HG03108 (cell line): Measurements from ENCODE around the gene TGM6.

Source experiments
- ATAC-seq: cut with Tn5 transposase; IDR thresholded peaks from one replicate; pipeline ENCODE4 v1.9.1; 2021; ENCODE audit warnings: moderate library complexity; ENCODE audit not compliant: unreplicated experiment

The TGM6 gene

GRCh38 chr20:2380601-2381000, at the start of gene TGM6:
Gene TGM6, plus strand, starts transcription at chr20:2380901. Its CDS starts 68 bp downstream, at chr20:2380969.
- no peak for ATAC-seq

- no peak for ATAC-seq
Measured at GRCh38 chr20:2331106-2331505, 49.6 kb upstream of the TGM6 start.

DNA sequence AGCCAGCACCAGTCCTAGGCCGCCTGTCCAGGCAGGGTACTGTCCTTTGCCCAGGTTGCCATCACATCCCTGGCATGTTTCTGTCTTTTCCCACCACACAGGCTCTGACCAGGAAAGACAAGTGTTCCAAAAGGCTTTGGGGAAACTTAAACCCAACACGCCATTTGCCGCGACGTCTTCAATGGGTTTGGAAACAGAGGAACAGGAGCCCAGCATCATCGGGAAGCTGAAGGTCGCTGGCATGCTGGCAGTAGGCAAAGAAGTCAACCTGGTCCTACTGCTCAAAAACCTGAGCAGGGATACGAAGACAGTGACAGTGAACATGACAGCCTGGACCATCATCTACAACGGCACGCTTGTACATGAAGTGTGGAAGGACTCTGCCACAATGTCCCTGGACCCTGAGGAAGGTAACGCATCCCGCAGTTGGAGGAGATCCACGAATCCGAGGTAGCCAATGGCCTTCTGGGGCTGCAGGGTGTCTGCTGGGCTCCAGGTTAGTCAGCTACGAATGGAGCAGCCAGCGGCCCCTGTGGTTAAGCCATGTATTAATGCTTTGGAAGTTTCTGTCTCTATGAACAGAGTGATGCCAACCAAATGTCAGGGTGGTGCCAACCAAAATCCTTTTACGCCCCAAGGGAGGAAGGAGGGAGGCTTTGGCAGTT, 48.7 kb upstream of the TGM6 start:
- ATAC-seq: no peak

- no peak for ATAC-seq
Measured at GRCh38 chr20:2332711-2333110, 48.0 kb upstream of the TGM6 start.

DNA sequence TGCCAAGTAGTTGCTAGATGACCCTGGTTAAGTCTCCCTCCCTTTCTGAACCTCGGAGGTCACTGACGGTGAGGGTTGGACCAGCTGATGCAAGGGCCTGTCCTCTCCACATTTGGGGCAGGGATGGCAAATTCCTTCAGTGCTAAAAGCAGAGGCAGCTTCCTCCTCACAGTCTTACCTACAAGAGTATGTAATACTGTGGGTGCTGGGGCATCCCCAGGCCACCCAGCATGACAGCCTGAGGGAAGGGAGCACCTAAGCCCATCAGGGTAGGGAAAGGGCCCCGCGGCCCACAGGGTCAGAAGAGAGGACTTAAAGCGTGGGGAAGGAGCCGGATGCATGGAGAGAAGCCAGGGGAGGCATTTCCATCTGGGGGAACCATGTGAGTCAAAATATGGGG, 46.9 kb upstream of the TGM6 start:
- no peak for ATAC-seq

DNA sequence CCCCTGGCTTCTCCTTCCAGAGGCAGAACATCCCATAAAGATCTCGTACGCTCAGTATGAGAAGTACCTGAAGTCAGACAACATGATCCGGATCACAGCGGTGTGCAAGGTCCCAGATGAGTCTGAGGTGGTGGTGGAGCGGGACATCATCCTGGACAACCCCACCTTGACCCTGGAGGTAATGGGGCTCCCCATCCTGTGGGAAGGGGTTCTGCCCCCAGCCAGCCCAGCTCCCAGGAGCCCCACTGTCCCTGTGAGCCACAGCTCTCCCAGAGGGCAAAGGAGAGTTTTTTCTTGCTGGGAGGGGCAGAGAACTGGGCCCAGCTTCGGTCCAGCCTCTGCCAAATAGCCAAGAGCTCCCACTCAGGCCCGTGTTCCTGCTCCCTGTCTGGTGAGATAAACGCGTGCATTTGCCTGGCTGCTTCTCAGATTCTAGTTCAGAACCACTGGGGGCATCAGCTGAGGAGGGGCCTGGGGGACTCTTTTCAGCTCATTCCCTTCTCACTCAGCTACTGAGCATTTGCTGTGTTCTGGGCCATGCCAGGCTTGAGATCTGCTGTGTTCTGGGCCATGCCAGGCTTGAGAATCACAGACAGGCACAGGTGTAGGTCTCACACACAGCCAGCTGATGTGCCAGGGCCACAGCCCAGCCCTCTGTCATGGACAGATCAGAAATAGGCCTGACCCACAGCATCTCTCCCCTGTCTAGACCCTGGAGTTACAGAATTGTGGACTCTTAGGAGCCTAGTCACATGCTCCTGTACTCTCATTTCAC, 45.4 kb upstream of the TGM6 start:
- no peak for ATAC-seq

DNA sequence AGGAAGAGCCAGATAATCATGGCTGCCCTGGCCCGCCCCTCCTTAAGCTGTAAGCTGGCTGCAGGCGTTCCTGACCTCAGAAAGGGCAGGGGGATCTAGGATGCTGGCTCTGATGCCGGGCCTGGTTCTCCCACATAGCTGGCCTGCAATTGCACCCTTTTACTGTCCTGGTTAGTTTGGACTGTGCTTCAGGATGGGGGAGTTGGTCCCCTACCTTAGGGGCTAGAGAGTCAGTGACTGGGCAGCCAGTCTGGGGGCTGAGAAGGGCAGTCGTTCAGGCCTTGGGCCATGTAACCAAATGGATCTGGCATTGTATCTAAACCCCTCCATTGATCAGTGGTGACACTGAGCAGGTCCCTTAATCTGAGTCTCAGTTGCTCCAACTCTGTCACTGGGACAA, 44.2 kb upstream of the TGM6 start:
- ATAC-seq: no peak

- no peak for ATAC-seq
Measured at GRCh38 chr20:2337142-2337541, 43.6 kb upstream of the TGM6 start.

DNA sequence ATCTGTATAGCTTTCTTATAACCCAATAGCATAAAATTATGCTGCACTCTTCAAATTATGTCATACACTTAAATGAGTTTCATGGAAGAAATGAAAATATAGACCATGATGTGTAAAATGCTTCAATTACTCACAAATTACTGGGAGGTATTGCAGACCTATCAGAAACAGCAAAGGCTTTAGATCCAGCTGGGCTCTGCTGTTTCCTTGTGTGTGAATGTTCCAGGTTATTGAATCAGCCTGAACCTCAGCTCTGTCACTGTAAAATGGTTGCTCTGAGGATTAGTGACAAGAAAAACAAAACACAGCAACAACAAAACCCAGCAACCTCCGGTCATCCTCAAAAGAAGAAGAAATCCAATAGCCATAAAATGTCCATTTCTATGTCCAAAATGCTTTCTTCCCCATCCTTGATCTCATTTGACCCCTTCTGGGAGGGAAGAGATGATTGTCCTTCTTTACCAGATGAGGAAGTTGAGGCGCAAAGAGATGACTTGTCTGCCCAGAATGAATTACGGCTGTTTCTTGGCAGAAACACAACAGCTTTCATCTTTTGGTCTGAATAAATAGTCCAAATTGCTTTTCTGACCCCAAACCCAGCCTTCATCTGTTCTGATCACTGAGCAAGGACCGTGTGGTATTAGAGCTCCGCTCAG, 42.2 kb upstream of the TGM6 start:
- ATAC-seq: no peak

DNA sequence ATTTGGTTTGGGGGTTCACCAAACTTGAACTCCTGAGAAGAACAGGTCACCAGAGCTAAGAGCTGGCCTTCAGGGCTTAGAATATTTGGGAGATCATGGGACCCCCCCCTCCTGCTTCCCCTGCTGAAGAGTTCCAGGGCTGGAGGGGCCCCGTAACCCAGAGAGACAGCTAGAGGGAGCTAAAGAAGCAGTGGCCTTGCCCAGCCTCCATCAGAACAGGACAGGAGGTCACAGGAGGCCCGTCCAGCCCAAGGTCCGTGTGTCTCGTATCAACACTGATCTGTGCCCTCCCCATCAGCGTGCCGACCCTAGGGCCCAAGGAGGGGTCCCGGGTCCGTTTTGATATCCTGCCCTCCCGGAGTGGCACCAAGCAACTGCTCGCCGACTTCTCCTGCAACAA, 40.6 kb upstream of the TGM6 start:
- ATAC-seq: no peak

DNA sequence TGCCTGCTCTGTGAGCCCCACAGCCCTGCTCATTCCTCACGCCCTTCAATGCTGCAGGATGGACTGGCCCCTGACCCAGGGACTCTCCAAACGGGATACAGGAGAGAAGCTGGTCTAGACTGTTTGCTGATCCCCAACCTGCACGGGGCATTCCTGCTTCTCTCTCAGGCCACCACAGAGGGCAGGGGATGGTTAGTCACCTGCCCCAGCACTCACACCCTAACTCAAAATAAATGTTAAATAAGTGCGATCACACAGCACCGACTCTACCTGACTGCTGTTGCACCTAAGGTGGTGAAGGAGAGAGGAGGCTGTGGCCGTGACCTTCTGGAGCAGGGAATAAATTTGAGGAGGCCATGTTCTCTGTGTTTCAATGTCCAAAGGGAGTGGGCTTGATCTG, 39.9 kb upstream of the TGM6 start:
- no peak for ATAC-seq

- ATAC-seq: no peak
Measured at GRCh38 chr20:2341336-2341735, 39.4 kb upstream of the TGM6 start.

GRCh38 chr20:2342243-2342642, 38.5 kb upstream of the TGM6 start:
- no peak for ATAC-seq

DNA sequence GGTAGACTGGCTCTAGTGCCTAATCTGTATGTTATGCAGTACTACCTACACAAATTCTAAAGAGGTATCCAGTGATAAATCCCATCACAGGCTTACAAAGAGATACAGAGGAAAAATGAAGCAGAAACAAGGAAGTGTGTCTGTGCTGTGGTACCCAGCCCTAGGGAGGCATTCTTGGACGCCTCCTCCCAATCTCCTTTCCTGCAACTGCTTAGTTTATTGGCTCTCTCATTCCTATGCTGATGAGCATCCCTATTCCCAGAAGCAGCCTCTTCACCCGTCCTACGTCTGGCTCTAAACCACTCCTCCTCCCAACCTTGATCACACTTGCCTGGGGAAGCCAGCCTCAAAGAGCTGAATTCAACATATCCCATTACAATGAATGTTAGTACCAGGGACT, 34.5 kb upstream of the TGM6 start:
- ATAC-seq: no peak

- no peak for ATAC-seq
Measured at GRCh38 chr20:2348336-2348735, 32.4 kb upstream of the TGM6 start.

DNA sequence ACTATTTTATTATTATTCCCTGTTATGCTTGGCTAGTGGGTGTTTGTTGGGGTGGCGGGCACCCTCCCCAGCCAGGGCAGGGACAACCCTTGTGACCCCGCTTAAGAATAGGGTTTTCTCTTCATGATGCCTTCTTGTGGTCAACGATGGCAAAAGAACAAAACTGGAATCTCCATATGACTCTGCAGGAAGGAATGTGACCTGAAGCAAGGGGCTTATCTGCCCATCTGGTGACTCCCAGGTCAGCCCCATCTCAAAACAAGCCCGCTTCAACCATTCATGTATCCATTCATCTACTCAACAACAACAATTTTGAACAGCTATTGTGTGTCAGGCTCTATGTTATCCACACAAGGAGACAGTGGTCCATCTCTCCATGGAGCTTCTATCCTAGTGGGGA, 30.9 kb upstream of the TGM6 start:
- no peak for ATAC-seq

DNA sequence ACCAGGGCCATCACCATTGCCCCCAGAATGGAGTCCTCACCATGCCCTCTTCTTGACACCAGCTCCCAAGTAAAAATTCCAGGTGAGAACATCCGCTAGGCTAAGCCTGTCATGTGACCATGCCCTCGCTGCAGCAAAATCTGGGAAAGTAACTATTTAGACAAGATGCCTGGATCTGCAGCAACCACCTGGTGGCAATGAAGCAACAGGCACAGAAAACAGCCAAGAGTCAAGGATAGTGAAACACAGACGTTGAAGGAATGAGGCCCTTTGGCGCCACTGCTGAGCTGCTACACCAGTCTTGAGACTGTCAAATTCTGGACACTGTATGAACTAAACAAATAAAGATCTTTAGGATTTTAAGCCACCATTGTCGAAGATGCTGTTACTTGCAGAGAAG, 30.1 kb upstream of the TGM6 start:
- no peak for ATAC-seq

GRCh38 chr20:2353231-2353630, 27.5 kb upstream of the TGM6 start:
- no peak for ATAC-seq

GRCh38 chr20:2357114-2357513, 23.6 kb upstream of the TGM6 start:
- ATAC-seq: no peak

DNA sequence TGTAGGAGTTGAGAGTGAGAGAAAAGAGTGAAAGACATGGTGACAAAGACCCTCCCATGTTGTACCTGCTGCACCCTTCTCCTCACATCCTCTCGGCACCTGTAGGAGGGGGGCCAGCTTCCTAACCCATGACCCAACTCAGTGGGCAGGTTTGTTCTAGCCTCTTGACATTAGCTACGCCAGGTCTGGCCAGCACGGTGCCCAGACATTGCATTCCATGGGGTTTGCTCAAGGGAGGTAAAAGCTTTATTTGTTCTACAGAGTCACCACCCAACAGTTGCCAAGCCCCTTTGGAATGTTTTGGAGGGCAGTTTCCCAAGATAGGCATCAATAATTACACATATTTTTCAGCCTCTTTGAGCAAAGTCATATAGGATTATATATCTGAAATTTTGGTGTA, 22.7 kb upstream of the TGM6 start:
- ATAC-seq: no peak

- no peak for ATAC-seq
Measured at GRCh38 chr20:2361035-2361593, 19.6 kb upstream of the TGM6 start.

- ATAC-seq: no peak
Measured at GRCh38 chr20:2363187-2363586, 17.5 kb upstream of the TGM6 start.
